GM23338 (cell line): ENCODE measurements around the gene REC8. TPM values are rescaled to one million over a fixed set of nuclear protein-coding genes. Genes with fewer than 3 reads are reported as not detected.

ENCODE experiments used
- ATAC-seq: fragments of 200-7000 bp; cut with Tn5 transposase; 3 replicates; pipeline ENCODE4 v1.9.1; 2020
- DNase-seq: peaks from one replicate; pipeline ENCODE4 v3.0.0-alpha.2; 2015; ENCODE audit warnings: low spot score
- H2AFZ ChIP-seq: fragments of 200-600 bp; sonication (generic); 2 replicates; pipeline ENCODE4 v1.8.0; 2016; ENCODE audit warnings: antibody characterized with exemption, mild to moderate bottlenecking, moderate library complexity
- H3F3A ChIP-seq: fragments of 200-600 bp; sonication (generic); replicated peaks from 2 replicates; pipeline ENCODE4 v1.8.0; 2017; ENCODE audit warnings: antibody characterized with exemption, mixed run types, low read depth
- H3K27ac ChIP-seq: fragments of 200-600 bp; sonication (generic); 2 replicates; pipeline ENCODE4 v1.6.1; 2016; ENCODE audit warnings: low read depth
- H3K27me3 ChIP-seq: fragments of 200-600 bp; sonication (generic); 2 replicates; pipeline ENCODE4 v1.8.0; 2016; ENCODE audit warnings: mild to moderate bottlenecking, mixed run types, moderate library complexity; ENCODE audit not compliant: insufficient read depth
- H3K36me3 ChIP-seq: fragments of 200-600 bp; sonication (generic); 2 replicates; pipeline ENCODE4 v1.8.0; 2016; ENCODE audit warnings: mild to moderate bottlenecking; ENCODE audit not compliant: insufficient read depth
- H3K4me1 ChIP-seq: fragments of 200-600 bp; sonication (generic); 2 replicates; pipeline ENCODE4 v1.8.0; 2016; ENCODE audit warnings: mild to moderate bottlenecking, moderate library complexity; ENCODE audit not compliant: insufficient read depth
- H3K4me2 ChIP-seq: fragments of 200-600 bp; sonication (generic); 2 replicates; pipeline ENCODE4 v1.7.1; 2017; ENCODE audit warnings: mixed run types
- H3K4me3 ChIP-seq: fragments of 200-600 bp; sonication (generic); 2 replicates; pipeline ENCODE4 v1.6.1; 2016; ENCODE audit warnings: mixed run types
- H3K79me2 ChIP-seq: fragments of 200-600 bp; sonication (generic); replicated peaks from 2 replicates; pipeline ENCODE4 v1.8.0; 2017; ENCODE audit warnings: mild to moderate bottlenecking; ENCODE audit not compliant: insufficient read depth
- H3K9me2 ChIP-seq: fragments of 200-600 bp; sonication (generic); 2 replicates; pipeline ENCODE4 v1.8.0; 2017; ENCODE audit not compliant: insufficient read depth
- H4K20me1 ChIP-seq: fragments of 200-600 bp; sonication (generic); replicated peaks from 2 replicates; pipeline ENCODE4 v1.8.0; 2017; ENCODE audit warnings: mild to moderate bottlenecking; ENCODE audit not compliant: insufficient read depth
- H3K27ac Mint-ChIP-seq: 2 replicates; pipeline ENCODE4 v1.8.0; 2020; ENCODE audit warnings: inconsistent platforms, mild to moderate bottlenecking, moderate library complexity, mixed read lengths
- H3K27me3 Mint-ChIP-seq: 3 replicates; pipeline ENCODE4 v1.8.0; 2022; ENCODE audit warnings: low read depth, mild to moderate bottlenecking, moderate library complexity, mixed read lengths, inconsistent platforms; ENCODE audit not compliant: insufficient read depth, poor library complexity
- H3K36me3 Mint-ChIP-seq: 3 replicates; pipeline ENCODE4 v1.8.0; 2021; ENCODE audit warnings: low read depth, mild to moderate bottlenecking, inconsistent platforms, moderate library complexity, mixed read lengths
- H3K4me1 Mint-ChIP-seq: 3 replicates; pipeline ENCODE4 v1.8.0; 2020; ENCODE audit warnings: mild to moderate bottlenecking, inconsistent platforms, mixed read lengths
- H3K4me3 Mint-ChIP-seq: 3 replicates; pipeline ENCODE4 v1.8.0; 2021; ENCODE audit warnings: moderate library complexity, mild to moderate bottlenecking, inconsistent platforms, mixed read lengths
- H3K9me3 Mint-ChIP-seq: 3 replicates; pipeline ENCODE4 v1.8.0; 2020; ENCODE audit warnings: moderate library complexity, mild to moderate bottlenecking, inconsistent platforms, mixed read lengths
- CREB1 ChIP-seq: fragments of 250-450 bp; sonication (Bioruptor Pico); IDR thresholded peaks from 2 replicates; pipeline ENCODE4 v1.5.0; 2020; ENCODE audit warnings: low read depth, mild to moderate bottlenecking, moderate library complexity
- CTCF ChIP-seq, 2 experiments: fragments of 200-600 bp in 1 of 2; sonication (generic) in 1 of 2; conservative IDR thresholded peaks; 2 replicates each; pipeline versions ENCODE4 v1.5.1 to v1.6.1; 2016 to 2017; ENCODE audit warnings: antibody characterized with exemption in 2 of 2, low read depth in 2 of 2, mild to moderate bottlenecking in 2 of 2, moderate library complexity in 1 of 2
- ETS1 ChIP-seq: IDR thresholded peaks from 2 replicates; pipeline ENCODE4 v1.6.1; 2016; ENCODE audit warnings: antibody characterized with exemption
- EZH2phosphoT487 ChIP-seq: fragments of 200-600 bp; sonication (generic); IDR thresholded peaks from one replicate; pipeline ENCODE4 v1.8.1; 2018; ENCODE audit warnings: antibody characterized with exemption; ENCODE audit not compliant: unreplicated experiment
- JUNB ChIP-seq: IDR thresholded peaks from one replicate; pipeline ENCODE4 v1.6.1; 2016; ENCODE audit warnings: antibody characterized with exemption; ENCODE audit not compliant: unreplicated experiment
- STAT1 ChIP-seq: IDR thresholded peaks from one replicate; pipeline ENCODE4 v1.6.1; 2016; ENCODE audit warnings: antibody characterized with exemption; ENCODE audit not compliant: unreplicated experiment
- ZNF331 ChIP-seq: fragments of 250-450 bp; sonication (Bioruptor Pico); IDR thresholded peaks from 2 replicates; pipeline ENCODE4 v1.5.0; 2020; ENCODE audit warnings: low read depth, mild to moderate bottlenecking, moderate library complexity
- ZNF462 ChIP-seq: fragments of 250-450 bp; sonication (Bioruptor Pico); IDR thresholded peaks from 2 replicates; pipeline ENCODE4 v1.5.0; 2020; ENCODE audit warnings: mild to moderate bottlenecking, moderate library complexity
- polyA plus RNA-seq: library from polyadenylated mRNA; unstranded; fragments of >200 nt; fragmentation: Nextera tagmentation; extraction: Ambion mirVana; gene quantifications from 2 replicates; pipeline ENCODE4 v1.2.1, GENCODE V29; 2016
- total RNA-seq: library from RNA; depleted of rRNA; stranded (reverse); fragments of >200 nt; shearing (Covaris generic); gene quantifications from 2 replicates; pipeline ENCODE4 v1.2.3, GENCODE V29; 2014

REC8 gene
- total and polyA plus RNA-seq, 2 experiments from 2014 or later: 25.7 to 36.8 TPM

GRCh38 chr14:24176599-24176998 is 4.7 kb downstream of the REC8 start (continued):
- TF ChIP-seq EZH2phosphoT487: no peak

GRCh38 chr14:24177041-24177825 is 5.4 kb downstream of the REC8 start:
- no peak overlapping the region for H3K27ac ChIP-seq
- TF ChIP-seq ETS1 (no peak), STAT1 (no peak), CREB1 (CRISPR knock-in tag) (no peak), JUNB (no peak)
- no peak overlapping the region for H2AFZ ChIP-seq
- no peaks in the 10 kb centered on the region for H3K27me3 ChIP-seq
- Mint-ChIP-seq H3K4me3 (no peak overlapping the region), H3K27ac (no peak overlapping the region), H3K4me1 (0 out of 3 replicates have a peak, but pooled peaks cover 2% of the 10 kb centered on the region), H3K27me3 (peaks cover 26% of the 10 kb centered on the region), H3K9me3 (no peaks in the 10 kb centered on the region), H3K36me3 (peaks cover 53% of the 10 kb centered on the region)
- H3K4me1 ChIP-seq: 0 out of 2 replicates have a peak, but pooled peaks cover 3% of the 10 kb centered on the region
- DNase-seq (no peak), ATAC-seq (no peak)
- H3K36me3 ChIP-seq: no peaks in the 10 kb centered on the region; the same call in 1 of the 2 replicates
- H4K20me1 ChIP-seq: no peaks in the 10 kb centered on the region; the same call in 1 of the 2 replicates
- H3K79me2 ChIP-seq: no peaks in the 10 kb centered on the region
- no peak overlapping the region for H3K4me3 ChIP-seq
- no peak overlapping the region for H3K4me2 ChIP-seq
- H3F3A ChIP-seq: peaks cover 5% of the 10 kb centered on the region; the same call in 1 of the 2 replicates
- no peaks in the 10 kb centered on the region for H3K9me2 ChIP-seq

- Mint-ChIP-seq H3K36me3 (peaks cover 59% of the 10 kb centered on the region), H3K27me3 (peaks cover 27% of the 10 kb centered on the region), H3K9me3 (peaks cover 3% of the 10 kb centered on the region; the same call in 1 of the 3 replicates), H3K27ac (no peak overlapping the region), H3K4me3 (no peak overlapping the region), H3K4me1 (0 out of 3 replicates have a peak, but pooled peaks cover 2% of the 10 kb centered on the region)
- H3K9me2 ChIP-seq: no peaks in the 10 kb centered on the region
- H3K4me1 ChIP-seq: no peaks in the 10 kb centered on the region
- no peak overlapping the region for H3K27ac ChIP-seq
- no peak overlapping the region for H2AFZ ChIP-seq
- DNase-seq (no peak), ATAC-seq (no peak)
- H4K20me1 ChIP-seq: no peaks in the 10 kb centered on the region; the same call in 1 of the 2 replicates
- no peaks in the 10 kb centered on the region for H3F3A ChIP-seq
- H3K4me2 ChIP-seq: no peak overlapping the region
- no peaks in the 10 kb centered on the region; the same call in 1 of the 2 replicates for H3K36me3 ChIP-seq
- H3K79me2 ChIP-seq: no peaks in the 10 kb centered on the region
- no peak overlapping the region for H3K4me3 ChIP-seq
- H3K27me3 ChIP-seq: no peaks in the 10 kb centered on the region
- TF ChIP-seq STAT1: no peak
- no peak for TF ChIP-seq ZNF462 (CRISPR knock-in tag)
- no peak for TF ChIP-seq ZNF331 (CRISPR knock-in tag)
- no peak for TF ChIP-seq CTCF (conservative IDR thresholded peaks at IDR 0.05; ENCODE audit: low read depth in 2 of 2)
- TF ChIP-seq JUNB: no peak
These were observed 6.0 kb downstream of the REC8 start for GRCh38 chr14:24177891-24178290.
